ENCODE results near the gene CHIT1.

GRCh38 chr1:203201516-203202205 lies 27.8 kb downstream of the CHIT1 start:
- no peak for TF ChIP-seq CTCF (IDR thresholded peaks at IDR 0.05)
- no peak for TF ChIP-seq POLR2A (IDR thresholded peaks at IDR 0.05)
